GM21825 (cell line): Measurements from ENCODE around the gene ASCC2.
"Not testable (repeated sequence)": the region's sequence is repeated elsewhere in the genome, so short reads cannot be mapped to it uniquely, and the experiment has no call there.

Source experiments
- ATAC-seq: cut with Tn5 transposase; IDR thresholded peaks from one replicate; pipeline ENCODE4 v1.9.1; 2021; ENCODE audit warnings: mild to moderate bottlenecking, moderate library complexity; ENCODE audit not compliant: unreplicated experiment

Gene ASCC2

GRCh38 chr22:29758068-29758622 is 79.9 kb downstream of the ASCC2 start:
- no peak for ATAC-seq

DNA sequence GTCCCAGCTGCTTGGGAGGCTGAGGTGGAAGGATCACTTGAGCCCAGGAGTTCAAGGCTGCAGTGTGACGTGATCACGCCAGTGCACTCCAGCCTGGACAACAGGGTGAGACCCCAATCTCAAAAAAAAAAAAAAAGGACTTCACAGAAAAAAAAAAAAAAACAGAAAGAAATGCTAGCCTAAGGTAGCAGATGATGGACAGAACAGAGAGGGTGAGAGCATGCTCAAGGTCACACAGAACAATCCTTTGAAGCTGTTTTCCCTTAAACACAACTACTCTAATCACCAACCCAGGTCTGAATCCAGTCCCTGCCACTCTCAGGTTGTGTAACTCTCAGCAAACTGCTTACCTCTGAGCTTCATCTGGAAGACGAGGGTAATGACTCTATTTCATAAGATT is 81.0 kb downstream of the ASCC2 start:
- no peak for ATAC-seq

GRCh38 chr22:29756341-29756740 is 81.7 kb downstream of the ASCC2 start:
- ATAC-seq = no peak

- no peak for ATAC-seq
Observed at GRCh38 chr22:29755889-29756288, 82.2 kb downstream of the ASCC2 start.

- not testable (repeated sequence) for ATAC-seq
Observed at GRCh38 chr22:29754658-29755395, 83.2 kb downstream of the ASCC2 start.

- ATAC-seq = no peak
Observed at GRCh38 chr22:29753808-29754657, 84.0 kb downstream of the ASCC2 start.

DNA sequence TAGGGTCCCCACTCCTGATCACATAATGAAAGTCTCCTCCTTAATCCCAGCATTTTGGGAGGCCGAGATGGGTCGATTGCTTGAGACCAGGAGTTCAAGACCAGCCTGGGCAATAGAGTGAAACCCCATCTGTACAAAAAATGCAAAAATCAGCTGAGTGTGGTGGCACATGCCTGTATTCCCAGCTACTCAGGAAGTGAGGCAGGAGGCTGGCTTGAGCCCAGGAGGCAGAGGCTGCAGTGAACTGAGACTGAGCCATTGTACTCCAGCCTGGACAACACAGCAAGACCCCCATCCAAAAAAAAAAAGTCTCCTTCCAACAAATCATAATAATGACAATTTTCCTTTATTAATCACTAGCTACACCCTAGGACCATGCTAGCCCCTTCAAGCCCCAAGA is 86.4 kb downstream of the ASCC2 start:
- ATAC-seq = no peak

- no peak for ATAC-seq
Observed at GRCh38 chr22:29750559-29751538, 87.2 kb downstream of the ASCC2 start.

- no peak for ATAC-seq
Observed at GRCh38 chr22:29750029-29750428, 88.0 kb downstream of the ASCC2 start.

DNA sequence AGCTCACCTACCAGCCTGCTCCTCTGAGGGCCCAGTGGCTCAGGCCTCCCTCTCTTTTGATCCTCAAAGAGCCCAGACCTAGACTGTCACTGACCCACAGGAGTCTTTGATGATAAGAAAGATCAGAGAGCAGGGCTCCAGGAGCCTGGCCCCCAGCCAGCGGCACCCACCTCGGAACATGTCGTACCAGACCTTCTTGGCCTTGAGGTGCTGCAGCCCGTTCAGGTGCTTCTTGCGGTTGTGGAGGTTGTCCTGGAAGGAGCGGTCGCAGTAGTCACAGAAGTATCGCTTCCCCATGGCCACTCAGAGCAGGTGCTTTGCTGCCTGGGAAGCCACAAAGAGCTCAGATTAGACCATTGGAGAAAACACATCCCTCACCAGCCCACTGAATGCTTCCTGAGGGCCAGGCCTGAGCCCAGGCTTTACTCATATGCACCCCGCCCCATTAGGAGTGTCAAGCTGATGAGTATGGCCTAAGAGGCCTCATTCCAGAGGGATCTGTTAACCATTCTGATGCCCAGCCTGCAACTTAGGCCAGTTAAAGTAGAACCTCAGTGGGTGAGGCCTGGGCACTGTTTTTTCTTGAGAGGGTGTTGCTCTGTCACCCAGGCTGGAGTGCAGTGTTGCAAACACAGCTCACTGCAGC is 89.7 kb downstream of the ASCC2 start:
- no peak for ATAC-seq

DNA sequence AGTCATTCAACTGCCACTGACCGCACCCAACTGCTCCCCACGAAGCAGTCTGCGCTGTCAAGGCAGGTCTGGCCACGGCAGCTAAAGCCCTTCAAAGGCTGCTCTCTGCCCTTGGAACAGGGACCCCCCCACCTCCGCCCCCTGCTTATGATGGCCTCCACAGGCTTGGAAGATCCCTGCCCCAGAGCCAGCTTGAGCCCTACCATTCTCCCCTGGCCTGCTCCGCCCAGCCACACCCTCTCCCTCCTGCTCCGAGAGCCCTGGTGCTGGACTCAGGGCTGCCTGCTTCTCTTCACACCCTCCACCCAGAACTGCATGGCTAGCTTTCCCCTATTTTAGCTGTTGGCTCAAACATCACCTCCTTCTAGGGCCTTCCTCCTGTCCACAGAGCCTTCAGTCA is 90.2 kb downstream of the ASCC2 start:
- ATAC-seq = no peak

DNA sequence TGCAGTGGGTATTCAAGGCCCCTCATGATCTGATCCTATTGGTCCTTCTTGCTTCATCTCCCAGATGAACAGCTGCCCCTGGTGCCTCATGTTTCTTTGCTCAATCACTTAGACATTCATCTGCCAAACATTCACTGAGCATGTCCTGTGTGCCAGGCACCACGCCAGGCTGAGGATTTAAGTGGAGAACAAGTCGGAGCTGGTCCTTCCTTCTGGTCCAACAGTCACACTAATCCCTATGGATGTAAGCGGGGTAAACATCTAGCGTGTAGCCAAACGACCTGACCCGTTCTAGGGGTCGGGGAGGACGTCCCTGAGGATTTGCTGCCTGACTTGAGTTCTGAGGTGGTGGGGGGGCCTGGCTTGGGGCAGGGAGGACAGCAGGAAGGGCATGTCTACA is 93.2 kb downstream of the ASCC2 start:
- no peak for ATAC-seq

- no peak for ATAC-seq
Observed at GRCh38 chr22:29742326-29742725, 95.7 kb downstream of the ASCC2 start.

- no peak for ATAC-seq
Observed at GRCh38 chr22:29741926-29742325, 96.1 kb downstream of the ASCC2 start.

GRCh38 chr22:29740216-29740615 is 97.9 kb downstream of the ASCC2 start:
- ATAC-seq = no peak

DNA sequence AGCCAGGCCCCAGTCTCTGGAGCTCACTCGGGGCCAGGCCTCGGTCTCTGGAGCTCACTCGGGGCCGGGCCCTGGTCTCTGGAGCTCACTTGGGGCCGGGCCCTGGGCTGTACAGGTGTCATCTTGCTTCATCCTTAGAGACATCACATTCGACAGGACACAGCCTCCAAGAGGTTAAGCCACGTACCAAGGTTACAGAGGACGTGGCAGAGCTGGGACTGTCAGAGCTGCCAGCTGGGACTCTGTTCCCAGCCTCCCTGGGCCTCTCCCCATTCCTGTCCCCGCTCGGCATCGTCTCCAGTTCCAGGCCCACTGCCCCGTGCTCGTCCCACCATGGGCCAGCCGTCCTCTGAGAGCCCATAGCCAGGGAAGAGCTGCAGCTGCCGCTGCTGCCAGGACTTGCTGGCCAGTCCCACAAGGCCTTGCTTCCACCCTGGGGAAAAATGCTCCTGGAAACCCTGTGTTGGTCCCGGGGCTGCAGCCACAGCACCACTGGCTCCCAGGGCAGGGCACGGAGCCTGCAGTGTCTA is 98.7 kb downstream of the ASCC2 start:
- ATAC-seq = no peak
